Naive B cell (primary cell): ENCODE measurements around the gene MALL. TPM values are rescaled to one million over a fixed set of nuclear protein-coding genes. Genes with fewer than 3 reads are reported as not detected.
"Not testable (repeated sequence)": the region's sequence is repeated elsewhere in the genome, so short reads cannot be mapped to it uniquely, and the experiment has no call there.

Experiments
- ATAC-seq, 2 donors: fragments of 150-1000 bp; cut with Tn5 transposase; 2 replicates each; pipeline ENCODE4 v1.10.0; 2021; ENCODE audit warnings: low read depth in 2 of 2, mild to moderate bottlenecking in 2 of 2, moderate library complexity in 2 of 2
- DNase-seq: peaks from one replicate; pipeline ENCODE4 v3.0.0; 2022
- H3K27ac Mint-ChIP-seq, 6 donors: one replicate each; pipeline ENCODE4 v1.8.0; 2020 to 2022; ENCODE audit warnings: mild to moderate bottlenecking in 6 of 6, mixed read lengths in 6 of 6, moderate library complexity in 5 of 6, inconsistent platforms in 2 of 6
- H3K27me3 Mint-ChIP-seq, 3 donors: one replicate each; pipeline ENCODE4 v1.8.0; 2021 to 2022; ENCODE audit warnings: mixed read lengths in 3 of 3, mild to moderate bottlenecking in 1 of 3
- H3K36me3 Mint-ChIP-seq, 2 donors: one replicate each; pipeline ENCODE4 v1.8.0; 2020 to 2022; ENCODE audit warnings: mixed read lengths in 2 of 2, inconsistent platforms in 1 of 2, mild to moderate bottlenecking in 1 of 2
- H3K4me1 Mint-ChIP-seq, 3 donors: one replicate each; pipeline ENCODE4 v1.8.0; 2020 to 2022; ENCODE audit warnings: mixed read lengths in 3 of 3, inconsistent platforms in 1 of 3, mild to moderate bottlenecking in 1 of 3, moderate library complexity in 1 of 3
- H3K4me3 Mint-ChIP-seq, 8 donors: one replicate each; pipeline ENCODE4 v1.8.0; 2020 to 2022; ENCODE audit warnings: mild to moderate bottlenecking in 8 of 8, mixed read lengths in 8 of 8, moderate library complexity in 8 of 8, inconsistent platforms in 2 of 8
- H3K9me3 Mint-ChIP-seq, 7 donors: one replicate each; pipeline ENCODE4 v1.8.0; 2020 to 2022; ENCODE audit warnings: mixed read lengths in 7 of 7, mild to moderate bottlenecking in 5 of 7, inconsistent platforms in 2 of 7, moderate library complexity in 1 of 7
- polyA plus RNA-seq, 6 donors: library from polyadenylated mRNA; unstranded; fragments of 300-500 nt; fragmentation: Illumina TruSeq; gene quantifications; one replicate each; pipeline ENCODE4 v1.2.3, GENCODE V29; 2021; ENCODE audit warnings: low read depth in 6 of 6

The MALL gene
- polyA plus RNA-seq, 6 donors from 2014 or later: not detected

- Mint-ChIP-seq H3K4me1 (no peaks in the 10 kb centered on the region), H3K36me3 (no peaks in the 10 kb centered on the region), H3K27ac (no peak overlapping the region), H3K27me3 (peaks cover 7 to 33% (median 27%) of the 10 kb centered on the region in 3 donors), H3K9me3 (peaks cover 0 to 6% (median 2%) of the 10 kb centered on the region in 7 donors), H3K4me3 (peak overlapping the region in 1 of 8 donors; percentile 68)
- ATAC-seq: no peak
- no peak for DNase-seq
Observed at GRCh38 chr2:110099471-110100225, 16.0 kb downstream of the MALL start.

- peaks cover 1 to 27% (median 24%) of the 10 kb centered on the region in 3 donors for H3K27me3 Mint-ChIP-seq
- H3K9me3 Mint-ChIP-seq: peaks cover 0 to 6% (median 2%) of the 10 kb centered on the region in 7 donors
- H3K27ac Mint-ChIP-seq: no peak overlapping the region
- no peaks in the 10 kb centered on the region for H3K4me1 Mint-ChIP-seq
- ATAC-seq: no peak
- H3K36me3 Mint-ChIP-seq: no peaks in the 10 kb centered on the region
- H3K4me3 Mint-ChIP-seq: no peak overlapping the region
- no peak for DNase-seq
Observed at GRCh38 chr2:110099038-110099425, 16.6 kb downstream of the MALL start.

- no peak overlapping the region for H3K4me3 Mint-ChIP-seq
- H3K27ac Mint-ChIP-seq: no peak overlapping the region
- no peaks in the 10 kb centered on the region for H3K4me1 Mint-ChIP-seq
- peaks cover 0 to 18% (median 17%) of the 10 kb centered on the region in 3 donors for H3K27me3 Mint-ChIP-seq
- no peak for ATAC-seq
- no peak for DNase-seq
- peaks cover 0 to 6% (median 0%) of the 10 kb centered on the region in 7 donors for H3K9me3 Mint-ChIP-seq
- H3K36me3 Mint-ChIP-seq: no peaks in the 10 kb centered on the region
Observed at GRCh38 chr2:110097506-110098220, 18.0 kb downstream of the MALL start.

GRCh38 chr2:110095994-110096633 lies 19.5 kb downstream of the MALL start:
- H3K36me3 Mint-ChIP-seq: no peaks in the 10 kb centered on the region
- H3K27ac Mint-ChIP-seq: no peak overlapping the region
- ATAC-seq: no peak
- peaks cover 0 to 9% (median 7%) of the 10 kb centered on the region in 3 donors for H3K27me3 Mint-ChIP-seq
- peaks cover 0 to 6% (median 0%) of the 10 kb centered on the region in 7 donors for H3K9me3 Mint-ChIP-seq
- H3K4me1 Mint-ChIP-seq: no peaks in the 10 kb centered on the region
- H3K4me3 Mint-ChIP-seq: no peak overlapping the region
- no peak for DNase-seq

- ATAC-seq: not testable (repeated sequence)
Observed at GRCh38 chr2:110094884-110095534, 20.6 kb downstream of the MALL start.

GRCh38 chr2:110093924-110094323 lies 21.7 kb downstream of the MALL start:
- not testable (repeated sequence) for H3K9me3 Mint-ChIP-seq, H3K4me1 Mint-ChIP-seq, ATAC-seq, H3K27me3 Mint-ChIP-seq, H3K27ac Mint-ChIP-seq, DNase-seq, H3K4me3 Mint-ChIP-seq, H3K36me3 Mint-ChIP-seq

More at GRCh38 chr2:110094884-110095534, 20.6 kb downstream of the MALL start:
- not testable (repeated sequence) for H3K27me3 Mint-ChIP-seq, H3K4me3 Mint-ChIP-seq, H3K9me3 Mint-ChIP-seq, H3K4me1 Mint-ChIP-seq, DNase-seq, H3K27ac Mint-ChIP-seq, H3K36me3 Mint-ChIP-seq

GRCh38 chr2:110090164-110090563 lies 25.5 kb downstream of the MALL start:
- H3K9me3 Mint-ChIP-seq, H3K4me3 Mint-ChIP-seq, H3K36me3 Mint-ChIP-seq, H3K4me1 Mint-ChIP-seq, ATAC-seq, H3K27me3 Mint-ChIP-seq, H3K27ac Mint-ChIP-seq, DNase-seq: not testable (repeated sequence)

- H3K36me3 Mint-ChIP-seq, ATAC-seq, H3K4me1 Mint-ChIP-seq, H3K27me3 Mint-ChIP-seq, DNase-seq, H3K4me3 Mint-ChIP-seq, H3K27ac Mint-ChIP-seq, H3K9me3 Mint-ChIP-seq: not testable (repeated sequence)
Observed at GRCh38 chr2:110083757-110084156, 31.9 kb downstream of the MALL start.

- not testable (repeated sequence) for ATAC-seq, H3K4me3 Mint-ChIP-seq, H3K4me1 Mint-ChIP-seq, DNase-seq, H3K27me3 Mint-ChIP-seq, H3K27ac Mint-ChIP-seq, H3K36me3 Mint-ChIP-seq, H3K9me3 Mint-ChIP-seq
Observed at GRCh38 chr2:110083162-110083561, 32.5 kb downstream of the MALL start.

- H3K27me3 Mint-ChIP-seq, ATAC-seq, H3K36me3 Mint-ChIP-seq, H3K9me3 Mint-ChIP-seq, DNase-seq, H3K4me1 Mint-ChIP-seq, H3K4me3 Mint-ChIP-seq, H3K27ac Mint-ChIP-seq: not testable (repeated sequence)
Observed at GRCh38 chr2:110078104-110078503, 37.5 kb downstream of the MALL start.

- H3K9me3 Mint-ChIP-seq, H3K36me3 Mint-ChIP-seq, ATAC-seq, H3K27ac Mint-ChIP-seq, DNase-seq, H3K4me1 Mint-ChIP-seq, H3K27me3 Mint-ChIP-seq, H3K4me3 Mint-ChIP-seq: not testable (repeated sequence)
Observed at GRCh38 chr2:110075896-110076295, 39.7 kb downstream of the MALL start.

GRCh38 chr2:110069869-110070268 lies 45.8 kb downstream of the MALL start:
- not testable (repeated sequence) for H3K27ac Mint-ChIP-seq, H3K36me3 Mint-ChIP-seq, H3K4me3 Mint-ChIP-seq, DNase-seq, H3K27me3 Mint-ChIP-seq, H3K9me3 Mint-ChIP-seq, H3K4me1 Mint-ChIP-seq, ATAC-seq

GRCh38 chr2:110068153-110068552 lies 47.5 kb downstream of the MALL start:
- not testable (repeated sequence) for H3K4me3 Mint-ChIP-seq, DNase-seq, H3K9me3 Mint-ChIP-seq, H3K27me3 Mint-ChIP-seq, H3K36me3 Mint-ChIP-seq, H3K27ac Mint-ChIP-seq, ATAC-seq, H3K4me1 Mint-ChIP-seq
